HCT116 (cell line): ENCODE results near the gene THEMIS. TPM values are rescaled to one million over a fixed set of nuclear protein-coding genes. Genes with fewer than 3 reads are reported as not detected.

Experiments used
- ATAC-seq: fragments of 200-7000 bp; cut with Tn5 transposase; 2 replicates; pipeline ENCODE4 v1.9.1; 2020; ENCODE audit warnings: mild to moderate bottlenecking, moderate library complexity
- BruUV-seq: library from RNA; stranded (reverse); fragments of 400-500 nt; replicated peaks from 2 replicates; lab custom pipeline; 2021; lab: Mats Ljungman, UMichigan
- CTCF ChIA-PET: fragments of 300-600 bp; sonication (Branson Sonifier 250); formaldehyde crosslinking; loops from one replicate; lab custom pipeline; 2021; ENCODE audit warnings: antibody characterized with exemption; lab: Charles Lee
- POLR2A ChIA-PET: fragments of 300-600, 350-600 bp; sonication (Branson Sonifier 250); formaldehyde crosslinking; loops from one replicate; lab custom pipeline; 2021; ENCODE audit warnings: antibody characterized with exemption; lab: Charles Lee
- RAD21 ChIA-PET, 2 experiments: fragments of 300-600 bp; sonication (Branson Sonifier 250); formaldehyde crosslinking; loops; one replicate each; lab custom pipeline; 2023; ENCODE audit warnings: low total read pairs in 2 of 2; ENCODE audit not compliant: uncharacterized antibody in 2 of 2, unreplicated experiment in 2 of 2, low non-redundant PET in 1 of 2; lab: Charles Lee
- DNase-seq: peaks from one replicate; pipeline ENCODE4 v3.0.0-alpha.2; 2010; ENCODE audit warnings: low read depth, low spot score
- H2AFZ ChIP-seq: fragments of 200-600 bp; shearing (Covaris generic), sonication (generic); 2 replicates; pipeline ENCODE4 v1.6.1; 2017; ENCODE audit warnings: low read depth, mixed run types, mixed read lengths, antibody characterized with exemption, low read length; ENCODE audit not compliant: poor library complexity, severe bottlenecking
- H3K27ac ChIP-seq: 2 replicates; pipeline ENCODE4 v1.5.1; 2012; ENCODE audit warnings: low read depth, low read length
- H3K27me3 ChIP-seq: fragments of 200-600 bp; sonication (generic); 2 replicates; pipeline ENCODE4 v1.6.1; 2016; ENCODE audit warnings: mixed run types, low read length, mixed read lengths; ENCODE audit not compliant: insufficient read depth
- H3K36me3 ChIP-seq, 2 experiments: fragments of 200-500 bp in 1 of 2; fragments of 200-600 bp in 1 of 2; sonication (Bioruptor generic) in 1 of 2; sonication (generic) in 1 of 2; 2 replicates each; pipeline versions ENCODE4 v1.5.1 to v1.6.1; 2014 to 2016; ENCODE audit warnings: low read length in 2 of 2, inconsistent platforms in 1 of 2, mixed read lengths in 1 of 2, mixed run types in 1 of 2; ENCODE audit not compliant: insufficient read depth in 2 of 2, control insufficient read depth in 1 of 2
- H3K4me1 ChIP-seq, 2 experiments: fragments of 200-600 bp in 1 of 2; sonication (generic) in 1 of 2; 2 replicates each; pipeline versions ENCODE4 v1.5.1 to v1.6.1; 2012 to 2017; ENCODE audit warnings: low read length in 2 of 2, inconsistent platforms in 1 of 2, mild to moderate bottlenecking in 1 of 2, mixed read lengths in 1 of 2, mixed run types in 1 of 2, moderate library complexity in 1 of 2; ENCODE audit not compliant: insufficient read depth in 2 of 2, control insufficient read depth in 1 of 2
- H3K4me2 ChIP-seq: fragments of 200-600 bp; sonication (generic); 2 replicates; pipeline ENCODE4 v1.6.1; 2017; ENCODE audit warnings: mixed run types, low read length, mixed read lengths
- H3K4me3 ChIP-seq, 2 experiments: fragments of 200-600 bp in 1 of 2; sonication (generic) in 1 of 2; replicated peaks in 1 of 2; 2 replicates each; pipeline ENCODE4 v1.5.1; 2011 to 2016; ENCODE audit warnings: low read length in 2 of 2, control low read depth in 1 of 2, low read depth in 1 of 2, mild to moderate bottlenecking in 1 of 2, mixed read lengths in 1 of 2, mixed run types in 1 of 2
- H3K79me2 ChIP-seq: fragments of 200-600 bp; sonication (generic); 2 replicates; pipeline ENCODE4 v1.6.1; 2017; ENCODE audit warnings: mild to moderate bottlenecking, mixed run types, low read length, moderate library complexity, mixed read lengths; ENCODE audit not compliant: insufficient read depth
- H3K9ac ChIP-seq: fragments of 200-600 bp; sonication (generic); 2 replicates; pipeline ENCODE4 v1.6.1; 2016; ENCODE audit warnings: low read length, mixed read lengths
- H3K9me2 ChIP-seq: fragments of 200-600 bp; sonication (generic), shearing (Covaris generic); 2 replicates; pipeline ENCODE4 v1.6.1; 2017; ENCODE audit warnings: mixed run types, mild to moderate bottlenecking, moderate library complexity; ENCODE audit not compliant: insufficient read depth
- H3K9me3 ChIP-seq, 2 experiments: fragments of 200-500 bp in 1 of 2; fragments of 200-600 bp in 1 of 2; sonication (Bioruptor generic) in 1 of 2; sonication (generic) in 1 of 2; 2 replicates each; pipeline ENCODE4 v1.6.1; 2014 to 2017; ENCODE audit warnings: low read length in 2 of 2, mixed read lengths in 2 of 2, inconsistent platforms in 1 of 2, low read depth in 1 of 2, mild to moderate bottlenecking in 1 of 2, mixed run types in 1 of 2, moderate library complexity in 1 of 2; ENCODE audit not compliant: control insufficient read depth in 1 of 2, insufficient read depth in 1 of 2
- H4K20me1 ChIP-seq: fragments of 200-600 bp; sonication (generic), shearing (Covaris generic); 2 replicates; pipeline ENCODE4 v1.6.1; 2017; ENCODE audit warnings: mixed run types, mild to moderate bottlenecking, moderate library complexity; ENCODE audit not compliant: insufficient read depth
- CBX3 ChIP-seq: IDR thresholded peaks from 2 replicates; pipeline ENCODE4 v1.6.1; 2012; ENCODE audit warnings: low read depth
- EGR1 ChIP-seq: IDR thresholded peaks from 2 replicates; pipeline ENCODE4 v1.6.1; 2012; ENCODE audit warnings: low read depth
- ELF1 ChIP-seq: IDR thresholded peaks from 2 replicates; pipeline ENCODE4 v1.6.1; 2012; ENCODE audit warnings: low read depth, borderline replicate concordance
- EZH2 ChIP-seq: fragments of 200-600 bp; sonication (generic); IDR thresholded peaks from 2 replicates; pipeline ENCODE4 v1.6.1; 2017; ENCODE audit warnings: antibody characterized with exemption, mixed run types
- JUND ChIP-seq: IDR thresholded peaks from 2 replicates; pipeline ENCODE4 v1.6.1; 2012
- POLR2A ChIP-seq: IDR thresholded peaks from 2 replicates; pipeline ENCODE4 v1.7.0; 2011; ENCODE audit warnings: borderline replicate concordance; ENCODE audit not compliant: insufficient read depth, insufficient read length; ENCODE audit errors: extremely low read depth
- POLR2AphosphoS5 ChIP-seq: IDR thresholded peaks from 2 replicates; pipeline ENCODE4 v1.6.1; 2011; ENCODE audit warnings: mild to moderate bottlenecking, low read depth, low read length, moderate library complexity
- SIN3A ChIP-seq: IDR thresholded peaks from 2 replicates; pipeline ENCODE4 v1.6.1; 2012; ENCODE audit warnings: low read depth
- SP1 ChIP-seq: IDR thresholded peaks from 2 replicates; pipeline ENCODE4 v1.6.1; 2012; ENCODE audit warnings: low read depth
- SRF ChIP-seq: IDR thresholded peaks from 2 replicates; pipeline ENCODE4 v1.6.1; 2012; ENCODE audit warnings: low read depth
- TCF7L2 ChIP-seq: IDR thresholded peaks from 2 replicates; pipeline ENCODE4 v1.7.0; 2011; ENCODE audit warnings: borderline replicate concordance, inconsistent platforms; ENCODE audit not compliant: insufficient read depth, insufficient read length; ENCODE audit errors: extremely low read depth
- YY1 ChIP-seq: IDR thresholded peaks from 2 replicates; pipeline ENCODE4 v1.6.1; 2011; ENCODE audit warnings: low read length, low read depth, moderate library complexity, mild to moderate bottlenecking; ENCODE audit not compliant: insufficient replicate concordance; ENCODE audit errors: extremely low read depth
- ZFX ChIP-seq: fragments of 450-650 bp; IDR thresholded peaks from 2 replicates; pipeline ENCODE4 v1.6.1; 2017
- ZNF274 ChIP-seq: fragments of 200-500 bp; sonication (Bioruptor generic); IDR thresholded peaks from 2 replicates; pipeline ENCODE4 v1.6.1; 2014; ENCODE audit warnings: mild to moderate bottlenecking, low read depth, low read length, inconsistent platforms
- intact Hi-C: fragments of 100-400 bp; cut with micrococcal nuclease; formaldehyde crosslinking; loops from 2 replicates; pipeline ENCODE4 v1.10.0; 2022
- total RNA-seq: library from RNA; stranded (reverse); gene quantifications from one replicate; pipeline ENCODE4 v1.2.1, GENCODE V29; 2021; ENCODE audit not compliant: unreplicated experiment
- TF ChIP-seq, protein P1 (sequence below): IDR thresholded peaks from 2 replicates; pipeline ENCODE4 v1.6.1; 2012
- TF ChIP-seq, protein P2 (sequence below): IDR thresholded peaks from 2 replicates; pipeline ENCODE4 v1.6.1; 2011; ENCODE audit warnings: mild to moderate bottlenecking, low read length, moderate library complexity; ENCODE audit not compliant: insufficient replicate concordance; ENCODE audit errors: extremely low read depth
- TF ChIP-seq, protein P3 (sequence below), 3 experiments: fragments of 200-600 bp in 1 of 3; sonication (generic) in 1 of 3; IDR thresholded peaks in 2 of 3; conservative IDR thresholded peaks in 1 of 3; 2 replicates each; pipeline ENCODE4 v1.5.1; 2012 to 2017; ENCODE audit warnings: low read depth in 2 of 3, low read length in 2 of 3, antibody characterized with exemption in 1 of 3, borderline replicate concordance in 1 of 3, control low read depth in 1 of 3, mild to moderate bottlenecking in 1 of 3, mixed read lengths in 1 of 3, mixed run types in 1 of 3, moderate library complexity in 1 of 3; ENCODE audit not compliant: insufficient read depth in 1 of 3

The THEMIS gene
- total RNA-seq, 1 experiment from 2014 or later, result 0.20 TPM

DNA sequence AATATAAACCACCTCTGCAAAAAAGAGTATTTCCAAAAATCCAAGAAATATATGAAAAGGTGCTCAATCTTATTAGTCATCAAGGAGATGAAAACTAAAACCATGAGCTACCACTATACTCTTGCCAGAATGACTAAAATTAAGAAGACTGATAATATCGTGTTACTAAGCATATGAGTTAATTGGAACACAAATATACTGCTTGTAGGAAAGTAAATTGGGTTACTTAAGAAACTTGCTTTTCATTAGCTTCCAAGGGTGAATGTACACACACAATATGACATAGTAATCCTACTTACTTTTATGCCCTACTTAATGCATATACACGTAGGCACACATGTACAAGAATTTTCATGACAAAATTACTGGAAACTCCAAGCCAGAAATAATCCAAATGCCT, 3.4 kb downstream of the THEMIS start:
- Histone ChIP-seq H3K4me3 (no peak overlapping the region), H3K79me2 (no peaks in the 10 kb centered on the region)
- no peak for ATAC-seq
- TF ChIP-seq SRF (no peak), EZH2 (no peak), JUND (no peak), CBX3 (no peak), ZFX (no peak), ELF1 (no peak), POLR2AphosphoS5 (no peak), POLR2A (no peak), SIN3A (no peak), EGR1 (no peak), TCF7L2 (no peak), SP1 (no peak), ZNF274 (no peak), YY1 (no peak)
- TF ChIP-seq, protein P1, sequence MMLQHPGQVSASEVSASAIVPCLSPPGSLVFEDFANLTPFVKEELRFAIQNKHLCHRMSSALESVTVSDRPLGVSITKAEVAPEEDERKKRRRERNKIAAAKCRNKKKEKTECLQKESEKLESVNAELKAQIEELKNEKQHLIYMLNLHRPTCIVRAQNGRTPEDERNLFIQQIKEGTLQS, result no peak
- TF ChIP-seq, protein P2, sequence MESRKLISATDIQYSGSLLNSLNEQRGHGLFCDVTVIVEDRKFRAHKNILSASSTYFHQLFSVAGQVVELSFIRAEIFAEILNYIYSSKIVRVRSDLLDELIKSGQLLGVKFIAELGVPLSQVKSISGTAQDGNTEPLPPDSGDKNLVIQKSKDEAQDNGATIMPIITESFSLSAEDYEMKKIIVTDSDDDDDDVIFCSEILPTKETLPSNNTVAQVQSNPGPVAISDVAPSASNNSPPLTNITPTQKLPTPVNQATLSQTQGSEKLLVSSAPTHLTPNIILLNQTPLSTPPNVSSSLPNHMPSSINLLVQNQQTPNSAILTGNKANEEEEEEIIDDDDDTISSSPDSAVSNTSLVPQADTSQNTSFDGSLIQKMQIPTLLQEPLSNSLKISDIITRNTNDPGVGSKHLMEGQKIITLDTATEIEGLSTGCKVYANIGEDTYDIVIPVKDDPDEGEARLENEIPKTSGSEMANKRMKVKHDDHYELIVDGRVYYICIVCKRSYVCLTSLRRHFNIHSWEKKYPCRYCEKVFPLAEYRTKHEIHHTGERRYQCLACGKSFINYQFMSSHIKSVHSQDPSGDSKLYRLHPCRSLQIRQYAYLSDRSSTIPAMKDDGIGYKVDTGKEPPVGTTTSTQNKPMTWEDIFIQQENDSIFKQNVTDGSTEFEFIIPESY, result no peak
- TF ChIP-seq, protein P3, sequence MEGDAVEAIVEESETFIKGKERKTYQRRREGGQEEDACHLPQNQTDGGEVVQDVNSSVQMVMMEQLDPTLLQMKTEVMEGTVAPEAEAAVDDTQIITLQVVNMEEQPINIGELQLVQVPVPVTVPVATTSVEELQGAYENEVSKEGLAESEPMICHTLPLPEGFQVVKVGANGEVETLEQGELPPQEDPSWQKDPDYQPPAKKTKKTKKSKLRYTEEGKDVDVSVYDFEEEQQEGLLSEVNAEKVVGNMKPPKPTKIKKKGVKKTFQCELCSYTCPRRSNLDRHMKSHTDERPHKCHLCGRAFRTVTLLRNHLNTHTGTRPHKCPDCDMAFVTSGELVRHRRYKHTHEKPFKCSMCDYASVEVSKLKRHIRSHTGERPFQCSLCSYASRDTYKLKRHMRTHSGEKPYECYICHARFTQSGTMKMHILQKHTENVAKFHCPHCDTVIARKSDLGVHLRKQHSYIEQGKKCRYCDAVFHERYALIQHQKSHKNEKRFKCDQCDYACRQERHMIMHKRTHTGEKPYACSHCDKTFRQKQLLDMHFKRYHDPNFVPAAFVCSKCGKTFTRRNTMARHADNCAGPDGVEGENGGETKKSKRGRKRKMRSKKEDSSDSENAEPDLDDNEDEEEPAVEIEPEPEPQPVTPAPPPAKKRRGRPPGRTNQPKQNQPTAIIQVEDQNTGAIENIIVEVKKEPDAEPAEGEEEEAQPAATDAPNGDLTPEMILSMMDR (IDR thresholded peaks at IDR 0.05 in 2 of 3, conservative IDR thresholded peaks at IDR 0.05 in 1 of 3; ENCODE audit: borderline replicate concordance in 1 of 3, insufficient read depth in 1 of 3, low read depth in 2 of 3, low read length in 2 of 3), result no peak
- TF ChIP-seq, all 23 proteins: peak for 0
- H2AFZ ChIP-seq, result peak overlapping the region; percentile 36
- H3K4me1 ChIP-seq, result no peaks in the 10 kb centered on the region
- no peaks in the 10 kb centered on the region for H3K9me2 ChIP-seq
- POLR2A ChIA-PET, result no interaction called here
- no peaks in the 10 kb centered on the region for H4K20me1 ChIP-seq
- H3K27me3 ChIP-seq, result no peaks in the 10 kb centered on the region
- no peak for DNase-seq
- H3K36me3 ChIP-seq, result no peaks in the 10 kb centered on the region
- RAD21 ChIA-PET, result no interaction called here
- H3K9ac ChIP-seq, result no peak overlapping the region
- no peaks in the 10 kb centered on the region for H3K9me3 ChIP-seq
- H3K4me2 ChIP-seq, result no peak overlapping the region
- no TSS peak for BruUV-seq
- no peak overlapping the region for H3K27ac ChIP-seq
- CTCF ChIA-PET, result no interaction called here
- intact Hi-C loops, result no loop called here
